ENCODE measurements around the gene NFYA.

NFYA gene

DNA sequence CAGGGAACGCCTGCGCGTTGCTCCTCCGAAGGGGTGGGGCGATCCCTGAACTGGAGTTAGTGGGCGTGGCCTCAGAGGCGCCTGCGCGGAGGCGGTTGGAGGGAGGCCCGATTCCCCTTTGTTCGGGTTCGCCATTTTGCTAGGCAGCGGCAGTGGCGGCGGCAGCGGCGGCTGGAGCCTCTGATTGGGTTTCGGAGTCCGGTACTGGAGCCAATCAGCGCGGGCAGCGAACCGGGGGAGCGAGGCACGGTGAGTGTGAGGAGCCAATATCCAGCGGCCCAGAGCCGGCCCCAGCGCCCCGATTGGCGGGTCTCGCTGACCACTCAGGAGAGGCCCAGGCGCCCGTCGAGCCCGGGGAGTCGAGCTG is at the start of gene NFYA:
NFYA (plus strand) TSS at position 139 of the 367 bp plus-strand sequence. CDS start 6,116 bp downstream, outside the sequence.
- DNase-seq = no peak

GRCh38 chr6:41023114-41023513 is 49.7 kb upstream of the NFYA start:
- peak; percentile 19 for DNase-seq

- DNase-seq = no peak
These were observed 46.7 kb upstream of the NFYA start for GRCh38 chr6:41025966-41026530.

DNA sequence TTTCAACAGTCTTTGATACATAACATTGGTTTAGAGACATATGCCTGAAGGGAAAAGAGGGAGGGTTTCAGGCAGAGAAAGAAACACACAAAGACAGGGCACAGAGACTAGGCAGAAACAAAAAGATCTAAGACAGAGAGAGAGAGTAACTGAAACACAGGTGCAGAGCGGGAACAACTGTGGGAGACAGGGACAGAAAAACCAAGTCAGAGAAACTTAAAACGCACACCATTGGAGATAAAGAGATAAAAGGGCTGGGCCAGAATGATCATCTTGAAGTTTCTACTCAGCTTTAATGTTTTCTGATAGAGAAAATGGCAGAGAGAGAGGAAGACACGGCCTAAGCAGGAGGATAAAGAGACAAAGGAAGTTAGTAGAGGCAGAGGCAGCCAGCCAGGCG is 45.5 kb upstream of the NFYA start:
- no peak for DNase-seq

- peak; percentile 72 for DNase-seq
These were observed 44.8 kb upstream of the NFYA start for GRCh38 chr6:41027799-41028560.

- no peak for DNase-seq
These were observed 44.0 kb upstream of the NFYA start for GRCh38 chr6:41028561-41029412.

- DNase-seq = no peak
These were observed 39.9 kb upstream of the NFYA start for GRCh38 chr6:41032830-41033229.

- DNase-seq = no peak
These were observed 39.0 kb upstream of the NFYA start for GRCh38 chr6:41033776-41034175.

DNA sequence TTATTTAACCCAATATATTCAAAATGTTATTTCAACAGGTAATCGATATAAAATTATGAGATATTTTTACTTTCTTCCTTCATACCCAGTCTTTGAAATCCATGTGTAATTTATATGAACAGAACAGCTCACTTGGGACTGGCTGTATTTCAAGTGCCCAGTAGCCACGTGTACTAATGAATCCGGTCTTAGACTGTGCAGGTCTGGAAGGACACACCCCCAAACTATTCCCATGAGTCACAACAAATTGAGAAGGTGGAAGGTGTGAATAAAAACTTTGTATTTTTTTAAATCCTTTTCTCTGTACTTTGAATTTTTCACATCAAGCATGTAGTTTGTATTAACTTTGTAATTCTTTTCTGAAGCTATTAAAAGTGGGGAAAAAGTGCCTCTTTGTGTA is 36.6 kb upstream of the NFYA start:
- no peak for DNase-seq

DNA sequence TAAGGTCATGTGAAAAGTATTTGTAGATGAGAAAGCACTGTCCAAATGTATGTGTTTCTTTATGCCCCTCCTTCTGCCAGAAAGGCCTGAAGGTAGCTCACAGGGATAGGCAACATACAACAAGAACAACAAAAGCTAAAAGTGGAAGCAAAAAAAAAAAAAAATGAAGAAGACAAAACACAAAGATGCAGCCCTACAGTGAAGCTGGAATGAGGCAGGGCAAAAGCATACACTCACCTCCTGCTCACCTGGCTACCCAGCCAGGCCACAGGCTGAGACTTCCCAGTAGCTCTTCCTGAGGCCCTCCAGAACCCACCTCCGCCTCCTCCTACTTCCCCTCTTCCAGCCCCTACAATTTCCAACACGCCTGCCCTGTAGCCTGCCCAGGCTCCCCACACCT is 36.2 kb upstream of the NFYA start:
- DNase-seq = no peak

GRCh38 chr6:41037107-41037900 is 35.5 kb upstream of the NFYA start:
- no peak for DNase-seq

DNA sequence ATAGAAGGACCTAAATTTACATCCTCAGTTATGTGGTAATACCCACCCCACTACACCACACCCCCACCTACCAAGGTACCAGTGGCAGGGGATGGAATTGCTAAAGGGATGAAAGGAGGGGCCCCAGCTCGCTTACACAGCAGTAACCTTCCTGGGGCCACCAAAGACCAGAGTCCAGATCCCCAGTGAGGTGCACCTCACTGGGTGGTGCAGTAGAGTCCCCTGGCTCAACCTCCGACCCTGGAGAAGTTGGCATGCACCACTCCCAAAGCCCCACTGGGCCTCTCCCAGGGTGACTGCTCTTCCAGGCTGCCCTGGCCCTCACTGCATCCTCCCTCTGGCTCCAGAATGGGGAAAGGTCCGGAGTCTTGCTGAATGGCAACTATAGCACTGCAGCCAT is 34.6 kb upstream of the NFYA start:
- DNase-seq = no peak

- peak; percentile 23 for DNase-seq
These were observed 33.4 kb upstream of the NFYA start, which contains the start of gene UNC5CL for GRCh38 chr6:41039060-41039998. TSS of gene UNC5CL (minus strand) at chr6:41039221. CDS start at chr6:41035074, 4,147 bp downstream.

DNA sequence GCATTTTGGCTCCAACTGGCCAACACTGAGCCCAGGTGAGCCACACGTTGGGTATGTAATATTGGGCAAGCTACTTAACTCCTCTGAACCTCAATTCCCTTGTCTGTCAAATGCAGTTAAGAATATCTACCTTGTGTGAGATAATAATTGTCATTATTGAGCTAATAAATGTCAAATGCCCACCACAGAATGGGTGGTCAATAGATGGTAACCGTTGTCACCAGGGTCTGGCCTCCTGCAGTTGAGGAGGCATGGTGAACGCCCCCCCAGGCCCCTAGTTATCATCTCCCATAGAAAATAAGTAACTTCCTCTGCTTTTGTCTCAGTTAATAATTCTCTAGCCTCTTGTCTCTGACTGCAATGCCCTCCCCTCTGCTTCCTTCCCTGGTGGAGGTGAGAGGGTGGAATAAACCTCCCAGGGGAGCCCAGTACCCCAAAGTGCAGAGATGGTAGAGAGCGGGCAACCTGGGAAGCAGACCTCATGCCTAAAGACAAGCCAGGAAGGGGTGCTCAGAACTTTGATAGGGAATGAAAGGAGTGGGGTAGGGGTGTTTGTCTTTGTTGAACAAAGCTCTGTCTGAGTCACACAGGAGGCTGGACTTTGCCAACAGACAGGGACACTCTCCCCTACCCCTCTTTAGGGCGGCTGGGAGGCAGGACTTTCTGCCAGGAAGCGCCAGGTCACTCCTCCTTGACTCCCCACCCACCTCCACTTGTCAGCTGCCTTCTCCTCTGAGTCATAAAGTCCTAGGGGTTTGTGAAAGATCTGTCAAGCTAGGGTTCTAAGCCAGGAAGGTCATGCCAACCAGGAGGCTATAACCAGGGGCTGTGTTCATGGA is 32.5 kb upstream of the NFYA start:
- DNase-seq = peak; percentile 53

- DNase-seq = no peak
These were observed 31.7 kb upstream of the NFYA start for GRCh38 chr6:41040940-41041536.

DNA sequence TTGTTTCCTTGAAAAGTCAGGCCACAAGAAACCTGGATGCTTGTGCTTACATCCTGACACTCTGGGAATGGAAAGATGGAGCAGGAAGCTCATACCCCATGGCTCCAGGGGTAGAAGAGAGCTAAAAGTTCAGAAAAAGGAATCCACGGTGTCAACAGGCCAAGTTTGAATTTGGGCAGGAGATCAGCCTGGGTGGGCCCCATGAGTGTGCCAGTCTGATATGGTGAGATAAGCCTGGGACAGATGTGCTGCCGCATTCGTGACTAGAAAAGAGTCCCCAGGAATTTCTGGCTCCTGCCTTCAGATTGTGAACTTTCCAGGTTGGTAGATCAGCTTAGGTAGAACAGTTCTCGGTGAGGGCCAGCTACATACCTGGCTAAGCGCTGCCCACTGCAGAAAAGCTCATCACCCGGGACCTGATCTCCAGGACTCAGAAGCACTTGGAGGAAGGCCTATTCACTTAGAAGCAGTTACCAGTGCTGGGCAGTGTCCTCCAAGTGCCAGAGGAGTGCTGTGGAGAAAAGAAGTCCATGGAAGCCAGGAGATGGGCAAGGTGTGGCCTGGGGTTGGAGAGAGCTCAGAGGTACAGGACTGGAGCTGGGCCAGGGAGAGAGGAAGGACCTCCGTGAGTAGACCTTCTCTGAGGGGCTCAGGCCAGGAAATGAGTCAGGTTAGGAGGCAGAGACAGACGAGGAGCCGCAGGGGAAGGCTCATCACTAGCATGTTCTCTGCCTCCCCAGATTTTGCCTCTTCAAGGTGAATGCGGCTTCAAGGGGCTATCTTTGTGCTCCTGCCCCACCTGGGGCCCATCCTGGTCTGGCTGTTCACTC is 30.3 kb upstream of the NFYA start, which contains the start of gene TSPO2:
TSPO2 (plus strand) TSS at position 242 of the 830 bp plus-strand sequence; CDS start at position 761, 519 bp downstream.
- DNase-seq = peak; percentile 23

DNA sequence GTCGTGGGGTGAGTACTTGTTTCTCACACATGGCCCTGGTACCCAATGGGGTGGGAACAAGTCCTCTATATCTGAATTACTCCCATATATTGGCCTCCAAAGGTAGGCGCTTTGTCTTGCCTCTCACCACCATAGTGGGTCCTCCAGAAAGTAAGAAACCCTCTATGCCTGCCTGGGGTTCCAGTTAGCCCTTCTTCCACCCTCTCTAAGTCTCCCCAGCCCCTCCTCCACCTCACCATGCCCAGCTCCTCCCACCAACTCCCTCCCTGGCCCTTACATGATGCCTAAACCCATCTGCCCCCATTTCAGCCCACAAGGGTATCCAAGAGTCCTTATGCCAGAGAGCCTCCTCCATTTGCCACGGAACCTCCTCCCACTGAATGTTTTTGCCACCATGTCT is 29.6 kb upstream of the NFYA start:
- no peak for DNase-seq

DNA sequence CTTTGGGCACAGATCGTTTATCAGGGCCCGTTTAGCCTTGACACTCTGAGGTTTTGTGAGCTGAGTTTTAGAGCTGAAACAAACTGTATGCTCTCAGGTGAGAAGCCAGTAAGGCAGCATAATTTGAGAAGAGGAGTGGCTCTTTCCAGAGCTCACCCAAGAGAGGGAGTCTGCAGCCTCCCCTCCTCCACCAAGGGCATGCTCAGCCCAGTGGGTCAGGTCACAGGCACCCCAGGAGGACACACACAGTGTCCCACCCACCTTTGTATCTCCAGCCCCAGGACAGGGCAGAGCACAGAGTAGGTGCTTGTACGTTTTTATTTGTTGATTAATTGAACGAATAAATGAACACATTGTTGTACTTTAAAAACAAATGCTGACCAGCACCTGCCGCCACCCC is 27.1 kb upstream of the NFYA start:
- no peak for DNase-seq

- no peak for DNase-seq
These were observed 26.7 kb upstream of the NFYA start for GRCh38 chr6:41046084-41046483.
